ENCODE data around the gene FGF1. TPM values are rescaled to one million over a fixed set of nuclear protein-coding genes. Genes with fewer than 3 reads are reported as not detected.

Gene FGF1
- polyA plus RNA-seq, 1 of the 3 experiments (the other 2 are of a cell fraction) = 5.3 TPM

DNA sequence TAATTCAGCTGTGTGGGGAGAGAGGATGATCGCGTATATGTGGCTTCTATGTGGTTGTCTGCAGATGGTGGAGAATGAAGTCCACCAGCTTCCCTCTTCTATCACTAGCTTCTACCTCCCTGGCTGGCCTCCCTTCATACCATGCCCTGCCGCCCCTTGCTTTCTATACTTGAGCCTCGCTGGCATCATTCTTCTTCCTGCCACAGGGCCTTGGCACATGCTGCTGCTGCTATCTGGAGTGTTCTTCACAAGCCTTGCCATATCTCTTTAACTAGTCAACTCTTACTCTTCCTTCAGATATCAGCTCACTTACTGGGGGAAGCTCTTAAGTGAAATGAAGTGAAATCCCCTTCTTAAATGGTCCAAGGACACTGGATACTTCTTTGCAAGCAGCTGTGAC, 100.4 kb downstream of the FGF1 start:
- no peaks in the 10 kb centered on the region for H3K27me3 ChIP-seq (ENCODE audit: insufficient read depth)
- peaks cover 2 to 6% of the 10 kb centered on the region in 2 experiments; a peak in 2 of 4 replicates for H3K4me1 ChIP-seq (ENCODE audit: control insufficient read depth in 1 of 2, insufficient read depth in 2 of 2, low read depth in 1 of 2, low read length in 1 of 2)
- WGBS (ENCODE audit: low lambda C conversion rate) = 92% methylated on average over 4 of the region's 4 CpGs
- H3K79me2 ChIP-seq (ENCODE audit: insufficient read depth) = no peaks in the 10 kb centered on the region
- ChIA-PET CTCF (interaction anchor here (0.9 to 4.7 kb wide), 9 partner anchors 10 to 128 kb away, joined by 3 to 25 read pairs (median 7); no protein-coding TSS in a partner anchor), POLR2A (no interaction called here)
- H3K9me3 ChIP-seq = no peaks in the 10 kb centered on the region
- no peaks in the 10 kb centered on the region for H3F3A ChIP-seq (replicated peaks; ENCODE audit: insufficient read depth)
- DNase-seq = no peak
- no peaks in the 10 kb centered on the region for H3K36me3 ChIP-seq (replicated peaks in 1 of 2; ENCODE audit: control insufficient read depth in 1 of 2, insufficient read depth in 2 of 2, low read length in 1 of 2)
- H3K4me3 ChIP-seq (ENCODE audit: low read depth in 2 of 2, low read length in 1 of 2) = no peak overlapping the region
- H3K27ac ChIP-seq (ENCODE audit: low read depth in 2 of 2, low read length in 1 of 2) = no peak overlapping the region
- TF ChIP-seq, protein P1, sequence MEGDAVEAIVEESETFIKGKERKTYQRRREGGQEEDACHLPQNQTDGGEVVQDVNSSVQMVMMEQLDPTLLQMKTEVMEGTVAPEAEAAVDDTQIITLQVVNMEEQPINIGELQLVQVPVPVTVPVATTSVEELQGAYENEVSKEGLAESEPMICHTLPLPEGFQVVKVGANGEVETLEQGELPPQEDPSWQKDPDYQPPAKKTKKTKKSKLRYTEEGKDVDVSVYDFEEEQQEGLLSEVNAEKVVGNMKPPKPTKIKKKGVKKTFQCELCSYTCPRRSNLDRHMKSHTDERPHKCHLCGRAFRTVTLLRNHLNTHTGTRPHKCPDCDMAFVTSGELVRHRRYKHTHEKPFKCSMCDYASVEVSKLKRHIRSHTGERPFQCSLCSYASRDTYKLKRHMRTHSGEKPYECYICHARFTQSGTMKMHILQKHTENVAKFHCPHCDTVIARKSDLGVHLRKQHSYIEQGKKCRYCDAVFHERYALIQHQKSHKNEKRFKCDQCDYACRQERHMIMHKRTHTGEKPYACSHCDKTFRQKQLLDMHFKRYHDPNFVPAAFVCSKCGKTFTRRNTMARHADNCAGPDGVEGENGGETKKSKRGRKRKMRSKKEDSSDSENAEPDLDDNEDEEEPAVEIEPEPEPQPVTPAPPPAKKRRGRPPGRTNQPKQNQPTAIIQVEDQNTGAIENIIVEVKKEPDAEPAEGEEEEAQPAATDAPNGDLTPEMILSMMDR (IDR thresholded peaks at IDR 0.05) = no peak
- TF ChIP-seq RAD21 (IDR thresholded peaks at IDR 0.05; ENCODE audit: low read length) (no peak), CHD2 (IDR thresholded peaks at IDR 0.05; ENCODE audit: low read length, partially characterized antibody) (no peak), GATA2 (CRISPR knock-in tag; IDR thresholded peaks at IDR 0.05) (no peak)
- TF ChIP-seq, protein P2, sequence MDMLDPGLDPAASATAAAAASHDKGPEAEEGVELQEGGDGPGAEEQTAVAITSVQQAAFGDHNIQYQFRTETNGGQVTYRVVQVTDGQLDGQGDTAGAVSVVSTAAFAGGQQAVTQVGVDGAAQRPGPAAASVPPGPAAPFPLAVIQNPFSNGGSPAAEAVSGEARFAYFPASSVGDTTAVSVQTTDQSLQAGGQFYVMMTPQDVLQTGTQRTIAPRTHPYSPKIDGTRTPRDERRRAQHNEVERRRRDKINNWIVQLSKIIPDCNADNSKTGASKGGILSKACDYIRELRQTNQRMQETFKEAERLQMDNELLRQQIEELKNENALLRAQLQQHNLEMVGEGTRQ (IDR thresholded peaks at IDR 0.05; ENCODE audit: borderline replicate concordance, low read depth, low read length) = no peak
- H3K9ac ChIP-seq = no peak overlapping the region
- H3K4me2 ChIP-seq = no peak overlapping the region
- no peak overlapping the region for H2AFZ ChIP-seq (ENCODE audit: low read depth)
- H3K9me2 ChIP-seq = no peaks in the 10 kb centered on the region
- H4K20me1 ChIP-seq (ENCODE audit: insufficient read depth) = no peaks in the 10 kb centered on the region

DNA sequence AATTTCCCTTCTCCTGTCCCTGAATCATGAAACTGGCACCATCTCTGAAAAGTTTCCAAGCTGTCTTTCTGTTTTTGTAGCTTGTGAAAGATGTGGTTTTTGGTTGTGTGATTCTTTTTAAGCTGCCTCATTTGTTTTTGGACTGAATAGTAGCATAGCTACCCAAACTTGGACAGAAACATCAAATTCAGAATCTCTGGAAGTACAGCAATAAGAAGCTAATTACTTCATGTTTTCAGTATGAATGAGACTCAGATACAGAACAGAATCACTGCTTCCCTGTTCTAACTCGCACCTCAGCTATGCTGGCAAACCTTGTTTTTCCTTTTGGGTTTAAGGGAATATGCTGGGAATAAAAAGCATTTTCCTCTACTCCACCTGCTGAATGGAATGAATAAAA, 101.0 kb downstream of the FGF1 start:
- Histone ChIP-seq H3F3A (replicated peaks; ENCODE audit: insufficient read depth) (no peaks in the 10 kb centered on the region), H3K79me2 (ENCODE audit: insufficient read depth) (no peaks in the 10 kb centered on the region), H2AFZ (ENCODE audit: low read depth) (no peak overlapping the region), H3K9me3 (no peaks in the 10 kb centered on the region), H3K4me3 (ENCODE audit: low read depth in 2 of 2, low read length in 1 of 2) (no peak overlapping the region), H3K27me3 (ENCODE audit: insufficient read depth) (no peaks in the 10 kb centered on the region), H3K36me3 (replicated peaks in 1 of 2; ENCODE audit: control insufficient read depth in 1 of 2, insufficient read depth in 2 of 2, low read length in 1 of 2) (no peaks in the 10 kb centered on the region), H3K4me2 (no peak overlapping the region), H3K27ac (ENCODE audit: low read depth in 2 of 2, low read length in 1 of 2) (peak overlapping the region in 1 of 2 experiments; percentile 20; a peak in 1 of 4 replicates), H3K9me2 (no peaks in the 10 kb centered on the region), H3K4me1 (ENCODE audit: control insufficient read depth in 1 of 2, insufficient read depth in 2 of 2, low read depth in 1 of 2, low read length in 1 of 2) (peaks cover 2 to 6% of the 10 kb centered on the region in 2 experiments; a peak in 2 of 4 replicates), H4K20me1 (ENCODE audit: insufficient read depth) (no peaks in the 10 kb centered on the region), H3K9ac (no peak overlapping the region)
- POLR2A ChIA-PET = no interaction called here
- 92% methylated on average over 1 of the region's 1 CpG for WGBS (ENCODE audit: low lambda C conversion rate)
- CTCF ChIA-PET = interaction anchor here (0.8 to 4.7 kb wide), 8 partner anchors 10 to 433 kb away, joined by 3 to 25 read pairs (median 4); no protein-coding TSS in a partner anchor
- TF ChIP-seq RAD21 (IDR thresholded peaks at IDR 0.05; ENCODE audit: low read length) = no peak
- TF ChIP-seq TEAD4 (IDR thresholded peaks at IDR 0.05; ENCODE audit: borderline replicate concordance, insufficient read depth) = no peak
- TF ChIP-seq TAF1 (IDR thresholded peaks at IDR 0.05; ENCODE audit: borderline replicate concordance, low read depth, low read length) = no peak
- no peak for TF ChIP-seq NRF1 (IDR thresholded peaks at IDR 0.05; ENCODE audit: low read depth, low read length)
- TF ChIP-seq, protein P3, sequence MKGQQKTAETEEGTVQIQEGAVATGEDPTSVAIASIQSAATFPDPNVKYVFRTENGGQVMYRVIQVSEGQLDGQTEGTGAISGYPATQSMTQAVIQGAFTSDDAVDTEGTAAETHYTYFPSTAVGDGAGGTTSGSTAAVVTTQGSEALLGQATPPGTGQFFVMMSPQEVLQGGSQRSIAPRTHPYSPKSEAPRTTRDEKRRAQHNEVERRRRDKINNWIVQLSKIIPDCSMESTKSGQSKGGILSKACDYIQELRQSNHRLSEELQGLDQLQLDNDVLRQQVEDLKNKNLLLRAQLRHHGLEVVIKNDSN (IDR thresholded peaks at IDR 0.05; ENCODE audit: borderline replicate concordance, low read depth) = no peak
- no peak for TF ChIP-seq RCOR1 (IDR thresholded peaks at IDR 0.05; ENCODE audit: low read length)
- no peak for TF ChIP-seq EP300 (IDR thresholded peaks at IDR 0.05; ENCODE audit: borderline replicate concordance in 1 of 2, low read depth in 1 of 2, low read length in 1 of 2)
- no peak for TF ChIP-seq JUND (IDR thresholded peaks at IDR 0.05)
- no peak for TF ChIP-seq POLR2AphosphoS5 (IDR thresholded peaks at IDR 0.05; ENCODE audit: low read depth, low read length)
- TF ChIP-seq FOXM1 (IDR thresholded peaks at IDR 0.05; ENCODE audit: low read depth) = no peak
- TF ChIP-seq YY1 (IDR thresholded peaks at IDR 0.05; ENCODE audit: low read depth) = no peak
- TF ChIP-seq ELF1 (IDR thresholded peaks at IDR 0.05) = no peak
- no peak for TF ChIP-seq TCF12 (IDR thresholded peaks at IDR 0.05)
- TF ChIP-seq, protein P4, sequence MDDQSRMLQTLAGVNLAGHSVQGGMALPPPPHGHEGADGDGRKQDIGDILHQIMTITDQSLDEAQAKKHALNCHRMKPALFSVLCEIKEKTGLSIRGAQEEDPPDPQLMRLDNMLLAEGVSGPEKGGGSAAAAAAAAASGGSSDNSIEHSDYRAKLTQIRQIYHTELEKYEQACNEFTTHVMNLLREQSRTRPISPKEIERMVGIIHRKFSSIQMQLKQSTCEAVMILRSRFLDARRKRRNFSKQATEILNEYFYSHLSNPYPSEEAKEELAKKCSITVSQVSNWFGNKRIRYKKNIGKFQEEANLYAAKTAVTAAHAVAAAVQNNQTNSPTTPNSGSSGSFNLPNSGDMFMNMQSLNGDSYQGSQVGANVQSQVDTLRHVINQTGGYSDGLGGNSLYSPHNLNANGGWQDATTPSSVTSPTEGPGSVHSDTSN (IDR thresholded peaks at IDR 0.05) = no peak
- TF ChIP-seq, protein P1 (IDR thresholded peaks at IDR 0.05) = no peak
- TF ChIP-seq RXRA (IDR thresholded peaks at IDR 0.05; ENCODE audit: borderline replicate concordance, low read depth) = no peak
- DNase-seq = no peak
